Large intestine (tissue), 3 donors: ENCODE results near the gene SLC33A1. TPM values are rescaled to one million over a fixed set of nuclear protein-coding genes. Genes with fewer than 3 reads are reported as not detected.

Experiments used
- DNase-seq, 2 donors: peaks; one replicate each; pipeline versions ENCODE4 v3.0.0 to v3.0.0-alpha.2; 2013
- H3K27ac ChIP-seq: one replicate; pipeline ENCODE4 v1.5.1; 2013; ENCODE audit warnings: low read length
- H3K27me3 ChIP-seq: 2 replicates; pipeline ENCODE4 v1.6.1; 2013; ENCODE audit warnings: low read length; ENCODE audit not compliant: control insufficient read depth, insufficient read depth
- H3K36me3 ChIP-seq: 2 replicates; pipeline ENCODE4 v1.6.1; 2013; ENCODE audit warnings: low read length; ENCODE audit not compliant: control insufficient read depth, insufficient read depth
- H3K4me1 ChIP-seq: one replicate; pipeline ENCODE4 v1.6.1; 2013; ENCODE audit warnings: low read length; ENCODE audit not compliant: control insufficient read depth, insufficient read depth
- H3K4me3 ChIP-seq: one replicate; pipeline ENCODE4 v1.5.1; 2013; ENCODE audit warnings: low read length
- H3K9me3 ChIP-seq: one replicate; pipeline ENCODE4 v1.6.1; 2013; ENCODE audit warnings: mild to moderate bottlenecking, low read depth, low read length, moderate library complexity; ENCODE audit not compliant: control insufficient read depth
- WGBS: methylation state at CpG from one replicate; pipeline ENCODE4 v1.1.5; 2013; ENCODE audit warnings: low lambda C conversion rate; ENCODE audit not compliant: insufficient coverage; 5-methylcytosine and 5-hydroxymethylcytosine counted together
- polyA plus RNA-seq: library from polyadenylated mRNA; unstranded; fragments of 120-200 nt; gene quantifications from one replicate; pipeline ENCODE4 v1.2.1, GENCODE V29; 2013

SLC33A1 gene
- polyA plus RNA-seq, 1 donor = 31.1 TPM

DNA sequence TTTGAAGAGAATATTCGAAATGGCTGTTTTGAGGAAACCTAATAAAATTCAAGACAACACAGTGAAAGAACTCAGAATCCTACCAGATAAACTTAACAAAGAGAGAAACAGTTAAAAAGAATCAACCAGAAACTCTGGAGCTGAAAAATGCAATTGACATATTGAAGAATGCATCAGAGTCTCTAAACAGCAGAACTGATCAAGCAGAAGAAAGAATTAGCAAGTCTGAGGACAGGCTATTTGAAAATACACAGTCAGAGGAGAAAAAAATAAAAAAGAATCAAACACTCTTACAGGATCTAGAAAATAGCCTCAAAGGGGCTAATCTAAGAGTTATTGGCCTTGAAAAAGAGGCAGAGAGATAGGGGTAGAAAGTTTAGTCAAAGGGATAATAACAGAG is 61.7 kb downstream of the SLC33A1 start:
- no peak for DNase-seq
- Histone ChIP-seq H3K4me3 (no peak overlapping the region), H3K36me3 (peaks cover 17% of the 10 kb centered on the region), H3K4me1 (no peaks in the 10 kb centered on the region), H3K27me3 (no peaks in the 10 kb centered on the region), H3K27ac (no peak overlapping the region), H3K9me3 (peaks cover 3% of the 10 kb centered on the region)
- 100% methylated on average over 1 of the region's 1 CpG for WGBS

DNA sequence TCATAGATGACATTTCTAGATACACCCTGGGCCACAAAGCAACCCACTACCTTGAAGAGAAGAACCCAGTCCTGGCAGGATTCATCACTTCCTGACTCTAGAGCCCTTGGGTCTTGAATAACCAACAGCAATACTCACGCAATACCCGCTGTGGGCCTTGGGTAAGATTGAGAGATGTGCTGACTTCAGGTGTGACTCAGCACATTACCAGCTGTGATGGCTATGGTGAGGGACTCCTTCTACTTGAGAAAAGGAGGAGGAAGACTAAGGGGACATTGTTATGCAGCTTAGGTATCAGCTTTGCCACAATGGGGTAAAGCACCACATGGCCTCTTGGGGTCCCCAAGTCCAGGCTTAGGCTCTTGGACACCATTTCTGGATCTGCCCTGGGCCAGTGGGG is 63.0 kb downstream of the SLC33A1 start:
- Histone ChIP-seq H3K27me3 (no peaks in the 10 kb centered on the region), H3K4me1 (no peaks in the 10 kb centered on the region), H3K9me3 (peaks cover 3% of the 10 kb centered on the region), H3K36me3 (peaks cover 17% of the 10 kb centered on the region), H3K27ac (no peak overlapping the region), H3K4me3 (no peak overlapping the region)
- WGBS = no CpG with 5 or more reads among the region's 2 CpGs
- DNase-seq = no peak

DNA sequence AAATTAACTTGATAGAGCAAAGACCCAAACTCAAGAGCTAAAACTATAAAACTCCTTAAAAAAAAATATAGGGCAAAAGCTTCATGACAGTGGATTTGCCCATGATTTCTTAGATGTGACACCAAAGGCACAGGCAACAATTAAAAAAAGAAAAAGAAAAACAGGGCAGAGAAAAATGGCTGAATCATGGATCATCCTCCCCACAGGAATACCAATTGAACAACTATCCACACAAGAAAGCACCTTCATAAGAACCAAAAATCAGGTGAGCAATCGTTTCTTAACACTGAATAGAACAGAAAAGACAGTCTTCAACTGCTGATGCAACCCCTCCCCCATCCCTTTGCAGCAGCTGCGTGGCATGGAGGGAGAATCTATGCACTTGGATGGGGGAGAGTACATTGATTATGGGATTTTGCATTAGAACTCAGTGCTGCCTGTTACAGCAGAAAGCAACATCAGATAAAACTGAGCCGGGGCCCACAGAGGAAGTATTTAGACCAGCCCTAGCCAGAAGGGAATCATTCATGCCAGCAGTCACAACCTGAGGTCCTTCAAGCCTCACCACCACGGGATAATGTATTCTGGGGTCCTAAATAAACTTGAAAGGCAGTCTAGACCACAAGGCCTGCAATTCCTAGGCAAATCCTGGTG is 63.8 kb downstream of the SLC33A1 start:
- Histone ChIP-seq H3K27ac (no peak overlapping the region), H3K4me3 (no peak overlapping the region), H3K4me1 (no peaks in the 10 kb centered on the region), H3K36me3 (peaks cover 17% of the 10 kb centered on the region), H3K9me3 (peaks cover 3% of the 10 kb centered on the region), H3K27me3 (no peaks in the 10 kb centered on the region)
- no peak for DNase-seq
- 80% methylated on average over 1 of the region's 4 CpGs for WGBS

DNA sequence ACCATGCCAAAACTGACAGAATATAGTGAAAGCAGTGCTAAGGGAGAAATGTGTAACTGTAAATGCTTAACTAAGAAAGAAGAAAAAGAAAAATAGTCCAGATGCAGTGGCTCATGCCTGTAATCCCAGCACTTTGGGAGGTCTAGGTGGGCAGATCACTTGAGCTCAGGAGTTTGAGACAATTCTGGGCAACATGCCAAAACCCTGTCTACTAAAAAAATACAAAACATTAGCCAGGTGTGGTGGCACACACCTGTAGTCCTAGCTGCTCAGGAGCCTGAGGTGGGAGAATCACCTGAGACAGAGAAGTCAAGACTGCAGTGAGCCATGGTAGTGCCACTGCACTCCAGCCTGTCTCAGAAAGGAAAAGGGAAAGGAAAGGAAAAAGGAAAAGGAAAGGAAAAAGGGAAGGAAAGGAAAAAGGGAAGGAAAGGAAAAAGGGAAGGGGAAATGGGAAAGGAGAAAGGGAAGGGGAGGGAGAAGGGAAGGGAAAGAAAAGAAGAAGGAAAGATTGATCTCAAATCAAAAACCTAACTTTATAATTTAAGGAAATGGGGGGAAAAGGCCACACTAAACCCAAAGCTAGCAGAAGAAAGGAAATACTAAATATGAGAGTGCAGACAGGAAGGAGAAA is 68.4 kb downstream of the SLC33A1 start:
- Histone ChIP-seq H3K4me3 (no peak overlapping the region), H3K4me1 (no peaks in the 10 kb centered on the region), H3K27ac (no peak overlapping the region), H3K9me3 (peaks cover 10% of the 10 kb centered on the region), H3K36me3 (peaks cover 3% of the 10 kb centered on the region), H3K27me3 (no peaks in the 10 kb centered on the region)
- no peak for DNase-seq

DNA sequence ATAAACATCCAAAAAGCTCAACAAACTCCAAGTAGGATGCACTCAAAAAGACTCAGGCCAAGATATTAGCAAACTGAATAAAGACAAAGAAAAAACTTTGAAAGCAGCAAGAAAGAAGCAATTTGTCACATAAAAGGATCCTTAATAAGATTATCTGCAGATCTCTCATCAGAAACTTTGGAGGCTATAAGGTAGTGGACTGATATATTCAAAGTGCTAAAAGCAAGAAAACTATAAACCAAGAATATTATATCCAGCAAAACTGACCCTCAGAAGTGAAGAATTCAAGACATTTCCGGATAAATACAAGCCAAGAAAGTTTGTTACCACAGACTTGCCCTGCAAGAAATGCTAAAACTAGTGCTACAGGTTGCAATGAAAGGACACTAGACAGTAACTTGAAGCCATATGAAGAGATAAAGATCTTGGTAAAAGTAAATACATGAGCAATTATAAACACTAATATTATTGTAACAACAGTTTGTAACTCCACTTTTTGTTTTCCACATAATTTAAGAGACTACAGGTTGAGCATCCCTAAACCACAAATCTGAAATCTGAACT is 71.8 kb downstream of the SLC33A1 start:
- H3K27me3 ChIP-seq = no peaks in the 10 kb centered on the region
- no CpG with 5 or more reads among the region's 1 CpG for WGBS
- H3K9me3 ChIP-seq = peaks cover 10% of the 10 kb centered on the region
- H3K27ac ChIP-seq = no peak overlapping the region
- no peaks in the 10 kb centered on the region for H3K36me3 ChIP-seq
- no peak for DNase-seq
- H3K4me3 ChIP-seq = no peak overlapping the region
- no peaks in the 10 kb centered on the region for H3K4me1 ChIP-seq

DNA sequence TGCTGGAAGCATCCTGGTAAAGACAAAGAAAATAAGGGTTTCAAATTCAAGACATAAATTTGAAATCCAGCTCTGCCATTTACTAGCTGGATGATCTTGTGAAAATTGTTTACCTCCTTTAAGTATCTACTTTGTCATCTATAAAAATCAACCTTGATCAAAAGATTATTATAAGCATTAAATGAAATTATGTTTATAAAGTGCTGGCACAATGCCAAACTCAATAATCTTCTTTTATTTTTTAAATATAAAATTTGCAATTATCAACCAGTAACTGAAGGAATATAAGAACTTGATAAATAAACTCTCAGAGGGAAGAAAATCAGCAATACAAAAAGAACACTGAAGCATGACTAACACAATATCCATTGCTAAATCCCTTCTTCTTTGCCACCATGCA is 73.9 kb downstream of the SLC33A1 start:
- Histone ChIP-seq H3K4me1 (no peaks in the 10 kb centered on the region), H3K4me3 (no peak overlapping the region), H3K36me3 (no peaks in the 10 kb centered on the region), H3K27me3 (no peaks in the 10 kb centered on the region), H3K9me3 (peaks cover 10% of the 10 kb centered on the region), H3K27ac (no peak overlapping the region)
- DNase-seq = no peak

DNA sequence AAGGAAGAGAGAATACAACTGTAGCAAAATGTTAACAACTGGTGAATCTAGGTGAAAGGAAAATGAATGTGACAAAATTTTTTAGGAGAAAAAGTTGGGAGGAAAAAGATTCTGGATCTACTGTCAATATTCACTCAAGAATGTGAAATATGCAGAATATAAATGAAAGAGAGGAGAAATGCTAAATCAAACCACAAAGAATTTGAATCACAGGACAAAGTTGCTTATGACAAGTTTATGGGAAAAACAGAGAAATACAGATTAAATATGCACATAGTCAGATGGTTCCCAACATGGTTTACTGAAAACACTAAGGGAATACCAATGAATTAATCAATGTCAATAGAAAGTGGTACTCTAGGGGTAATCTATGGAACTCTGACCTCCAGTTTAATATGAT is 75.8 kb downstream of the SLC33A1 start:
- H3K4me1 ChIP-seq = no peaks in the 10 kb centered on the region
- H3K27me3 ChIP-seq = no peaks in the 10 kb centered on the region
- H3K9me3 ChIP-seq = peaks cover 10% of the 10 kb centered on the region
- H3K27ac ChIP-seq = no peak overlapping the region
- H3K4me3 ChIP-seq = no peak overlapping the region
- H3K36me3 ChIP-seq = peaks cover 5% of the 10 kb centered on the region
- DNase-seq = no peak

DNA sequence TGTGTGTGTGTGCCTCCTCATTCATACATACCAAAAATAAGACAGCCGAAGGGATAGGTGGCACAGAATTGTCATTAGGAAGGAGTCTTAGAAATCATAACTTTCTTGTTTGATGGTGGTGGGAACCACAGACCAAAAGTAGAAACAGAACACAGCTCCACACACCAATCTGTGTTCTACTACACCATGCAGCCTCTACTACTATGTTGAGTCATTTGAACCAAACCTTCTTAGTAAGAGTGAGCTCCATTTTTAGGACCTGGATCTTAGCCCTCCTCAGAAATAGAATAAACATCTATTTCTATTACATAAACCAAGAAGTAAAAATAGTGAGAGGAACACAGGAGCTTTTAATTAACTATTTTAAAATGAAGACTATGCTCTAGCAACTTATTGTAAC is 81.4 kb downstream of the SLC33A1 start:
- DNase-seq = no peak
- H3K4me1 ChIP-seq = no peaks in the 10 kb centered on the region
- peaks cover 7% of the 10 kb centered on the region for H3K9me3 ChIP-seq
- H3K4me3 ChIP-seq = no peak overlapping the region
- no peak overlapping the region for H3K27ac ChIP-seq
- peaks cover 23% of the 10 kb centered on the region for H3K36me3 ChIP-seq
- WGBS = no CpG with 5 or more reads among the region's 1 CpG
- no peaks in the 10 kb centered on the region for H3K27me3 ChIP-seq

DNA sequence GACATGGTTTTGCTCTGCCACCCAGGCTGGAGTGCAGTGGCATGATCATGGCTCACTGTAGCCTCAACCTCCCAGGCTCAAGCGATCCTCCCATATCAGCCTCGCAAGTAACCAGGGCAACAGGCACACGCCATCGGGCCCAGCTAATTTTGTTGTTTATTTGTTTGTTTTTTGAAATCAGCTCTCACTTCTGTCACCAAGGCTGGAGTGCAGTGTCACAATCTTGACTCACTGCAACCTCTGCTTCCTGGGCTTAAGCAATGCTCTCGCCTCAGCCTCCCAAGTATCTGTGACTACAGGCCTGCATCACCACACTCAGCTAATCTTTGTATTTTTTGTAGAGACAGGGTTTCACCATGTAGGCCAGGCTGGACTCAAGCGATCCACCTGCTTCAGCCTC is 83.1 kb downstream of the SLC33A1 start:
- Histone ChIP-seq H3K9me3 (peaks cover 7% of the 10 kb centered on the region), H3K27ac (no peak overlapping the region), H3K4me3 (no peak overlapping the region), H3K4me1 (no peaks in the 10 kb centered on the region), H3K36me3 (peaks cover 25% of the 10 kb centered on the region), H3K27me3 (no peaks in the 10 kb centered on the region)
- 100% methylated on average over 2 of the region's 6 CpGs for WGBS
- DNase-seq = no peak
